IgD-negative memory B cell (primary cell): ENCODE measurements around the gene MAD1L1. TPM values are rescaled to one million over a fixed set of nuclear protein-coding genes. Genes with fewer than 3 reads are reported as not detected.

Experiments
- H3K27ac Mint-ChIP-seq, 3 donors: one replicate each; pipeline ENCODE4 v1.8.0; 2020 to 2022; ENCODE audit warnings: mild to moderate bottlenecking in 3 of 3, mixed read lengths in 3 of 3, moderate library complexity in 1 of 3
- H3K27me3 Mint-ChIP-seq: one replicate; pipeline ENCODE4 v1.8.0; 2021; ENCODE audit warnings: mixed read lengths
- H3K36me3 Mint-ChIP-seq: one replicate; pipeline ENCODE4 v1.8.0; 2020; ENCODE audit warnings: mild to moderate bottlenecking, mixed read lengths
- H3K4me1 Mint-ChIP-seq, 3 donors: one replicate each; pipeline ENCODE4 v1.8.0; 2020 to 2022; ENCODE audit warnings: mixed read lengths in 3 of 3, mild to moderate bottlenecking in 1 of 3
- H3K4me3 Mint-ChIP-seq, 4 donors: one replicate each; pipeline ENCODE4 v1.8.0; 2020 to 2022; ENCODE audit warnings: mild to moderate bottlenecking in 4 of 4, mixed read lengths in 4 of 4, moderate library complexity in 3 of 4
- H3K9me3 Mint-ChIP-seq, 3 donors: one replicate each; pipeline ENCODE4 v1.8.0; 2020 to 2021; ENCODE audit warnings: mixed read lengths in 3 of 3, mild to moderate bottlenecking in 1 of 3
- polyA plus RNA-seq: library from polyadenylated mRNA; unstranded; fragments of 300-500 nt; fragmentation: Illumina TruSeq; gene quantifications from one replicate; pipeline ENCODE4 v1.2.3, GENCODE V29; 2021

Gene MAD1L1
- polyA plus RNA-seq, 1 donor from 2014 or later = 133 TPM

- Mint-ChIP-seq H3K4me3 (no peak overlapping the region), H3K4me1 (peaks cover 0 to 3% (median 0%) of the 10 kb centered on the region in 3 donors), H3K9me3 (no peaks in the 10 kb centered on the region), H3K36me3 (peaks cover 5% of the 10 kb centered on the region), H3K27me3 (no peaks in the 10 kb centered on the region), H3K27ac (no peak overlapping the region)
These were observed 152.7 kb downstream of the MAD1L1 start for GRCh38 chr7:2080060-2080387.

GRCh38 chr7:2079332-2080059, 153.2 kb downstream of the MAD1L1 start:
- H3K9me3 Mint-ChIP-seq = no peaks in the 10 kb centered on the region
- no peak overlapping the region for H3K4me3 Mint-ChIP-seq
- H3K4me1 Mint-ChIP-seq = peaks cover 0 to 3% (median 0%) of the 10 kb centered on the region in 3 donors
- no peaks in the 10 kb centered on the region for H3K27me3 Mint-ChIP-seq
- H3K36me3 Mint-ChIP-seq = peaks cover 5% of the 10 kb centered on the region
- no peak overlapping the region for H3K27ac Mint-ChIP-seq

GRCh38 chr7:2078899-2079298, 153.8 kb downstream of the MAD1L1 start:
- Mint-ChIP-seq H3K27me3 (no peaks in the 10 kb centered on the region), H3K4me1 (peaks cover 0 to 3% (median 0%) of the 10 kb centered on the region in 3 donors), H3K9me3 (no peaks in the 10 kb centered on the region)

GRCh38 chr7:2076649-2077064, 156.1 kb downstream of the MAD1L1 start:
- Mint-ChIP-seq H3K27ac (no peak overlapping the region), H3K4me3 (no peak overlapping the region), H3K36me3 (peaks cover 1% of the 10 kb centered on the region), H3K9me3 (no peaks in the 10 kb centered on the region), H3K4me1 (peaks cover 10 to 13% (median 11%) of the 10 kb centered on the region in 3 donors), H3K27me3 (no peaks in the 10 kb centered on the region)

More at GRCh38 chr7:2078899-2079298, 153.8 kb downstream of the MAD1L1 start:
- H3K36me3 Mint-ChIP-seq = peaks cover 2% of the 10 kb centered on the region
- peak overlapping the region in 1 of 3 donors; percentile 4 for H3K27ac Mint-ChIP-seq
- no peak overlapping the region for H3K4me3 Mint-ChIP-seq

GRCh38 chr7:2075811-2076210, 156.9 kb downstream of the MAD1L1 start:
- Mint-ChIP-seq H3K9me3 (no peaks in the 10 kb centered on the region), H3K36me3 (peaks cover 1% of the 10 kb centered on the region), H3K4me3 (no peak overlapping the region), H3K4me1 (peaks cover 10 to 16% (median 15%) of the 10 kb centered on the region in 3 donors), H3K27me3 (no peaks in the 10 kb centered on the region), H3K27ac (no peak overlapping the region)

GRCh38 chr7:2074691-2075090, 158.1 kb downstream of the MAD1L1 start:
- H3K36me3 Mint-ChIP-seq = peaks cover 1% of the 10 kb centered on the region
- H3K4me1 Mint-ChIP-seq = peaks cover 10 to 17% (median 15%) of the 10 kb centered on the region in 3 donors
- no peaks in the 10 kb centered on the region for H3K27me3 Mint-ChIP-seq
- H3K9me3 Mint-ChIP-seq = no peaks in the 10 kb centered on the region
- no peak overlapping the region for H3K27ac Mint-ChIP-seq
- no peak overlapping the region for H3K4me3 Mint-ChIP-seq

GRCh38 chr7:2072798-2073197, 159.9 kb downstream of the MAD1L1 start:
- no peak overlapping the region for H3K27ac Mint-ChIP-seq
- H3K36me3 Mint-ChIP-seq = peaks cover 1% of the 10 kb centered on the region
- H3K27me3 Mint-ChIP-seq = no peaks in the 10 kb centered on the region
- no peaks in the 10 kb centered on the region for H3K9me3 Mint-ChIP-seq
- H3K4me1 Mint-ChIP-seq = peaks cover 11 to 21% (median 16%) of the 10 kb centered on the region in 3 donors
- H3K4me3 Mint-ChIP-seq = no peak overlapping the region

GRCh38 chr7:2072042-2072441, 160.7 kb downstream of the MAD1L1 start:
- Mint-ChIP-seq H3K9me3 (no peaks in the 10 kb centered on the region), H3K4me3 (peak overlapping the region in 3 of 4 donors; percentile 53 to 66 (median 63)), H3K27me3 (no peaks in the 10 kb centered on the region), H3K4me1 (peaks cover 14 to 20% (median 17%) of the 10 kb centered on the region in 3 donors), H3K27ac (peak overlapping the region; percentile 11 to 71 (median 48)), H3K36me3 (peaks cover 1% of the 10 kb centered on the region)

GRCh38 chr7:2071133-2071832, 161.5 kb downstream of the MAD1L1 start:
- H3K27ac Mint-ChIP-seq = peak overlapping the region in 1 of 3 donors; percentile 83
- peaks cover 18 to 21% (median 19%) of the 10 kb centered on the region in 3 donors for H3K4me1 Mint-ChIP-seq
- no peaks in the 10 kb centered on the region for H3K27me3 Mint-ChIP-seq
- peaks cover 1% of the 10 kb centered on the region for H3K36me3 Mint-ChIP-seq
- peak overlapping the region in 3 of 4 donors; percentile 53 to 66 (median 55) for H3K4me3 Mint-ChIP-seq
- no peaks in the 10 kb centered on the region for H3K9me3 Mint-ChIP-seq

GRCh38 chr7:2070151-2070763, 162.5 kb downstream of the MAD1L1 start:
- H3K27me3 Mint-ChIP-seq = no peaks in the 10 kb centered on the region
- no peaks in the 10 kb centered on the region for H3K36me3 Mint-ChIP-seq
- H3K27ac Mint-ChIP-seq = peak overlapping the region in 1 of 3 donors; percentile 83
- H3K4me3 Mint-ChIP-seq = peak overlapping the region in 3 of 4 donors; percentile 12 to 83 (median 16)
- H3K9me3 Mint-ChIP-seq = no peaks in the 10 kb centered on the region
- H3K4me1 Mint-ChIP-seq = peaks cover 19 to 22% (median 20%) of the 10 kb centered on the region in 3 donors

GRCh38 chr7:2069472-2069860, 163.3 kb downstream of the MAD1L1 start:
- Mint-ChIP-seq H3K36me3 (no peaks in the 10 kb centered on the region), H3K4me1 (peaks cover 19 to 22% (median 20%) of the 10 kb centered on the region in 3 donors), H3K27ac (no peak overlapping the region), H3K27me3 (no peaks in the 10 kb centered on the region), H3K9me3 (no peaks in the 10 kb centered on the region), H3K4me3 (no peak overlapping the region)

GRCh38 chr7:2068693-2069471, 163.9 kb downstream of the MAD1L1 start:
- no peak overlapping the region for H3K4me3 Mint-ChIP-seq
- H3K27me3 Mint-ChIP-seq = no peaks in the 10 kb centered on the region
- peaks cover 19 to 22% (median 20%) of the 10 kb centered on the region in 3 donors for H3K4me1 Mint-ChIP-seq
- H3K36me3 Mint-ChIP-seq = no peaks in the 10 kb centered on the region
- no peaks in the 10 kb centered on the region for H3K9me3 Mint-ChIP-seq
- no peak overlapping the region for H3K27ac Mint-ChIP-seq

- peak overlapping the region in 2 of 4 donors; percentile 25 to 47 for H3K4me3 Mint-ChIP-seq
- H3K36me3 Mint-ChIP-seq = peaks cover 4% of the 10 kb centered on the region
- H3K27me3 Mint-ChIP-seq = no peaks in the 10 kb centered on the region
- H3K4me1 Mint-ChIP-seq = peaks cover 9 to 20% (median 18%) of the 10 kb centered on the region in 3 donors
- peak overlapping the region; percentile 77 to 80 (median 80) for H3K27ac Mint-ChIP-seq
- no peaks in the 10 kb centered on the region for H3K9me3 Mint-ChIP-seq
These were observed 166.4 kb downstream of the MAD1L1 start for GRCh38 chr7:2066251-2066919.

- H3K27ac Mint-ChIP-seq = no peak overlapping the region
- no peaks in the 10 kb centered on the region for H3K9me3 Mint-ChIP-seq
- H3K36me3 Mint-ChIP-seq = peaks cover 4% of the 10 kb centered on the region
- H3K4me1 Mint-ChIP-seq = peaks cover 9 to 17% (median 14%) of the 10 kb centered on the region in 3 donors
- H3K27me3 Mint-ChIP-seq = no peaks in the 10 kb centered on the region
- H3K4me3 Mint-ChIP-seq = no peak overlapping the region
These were observed 167.2 kb downstream of the MAD1L1 start for GRCh38 chr7:2065528-2065927.
